Thyroid gland (tissue), 4 donors: ENCODE measurements around the gene PRIM1.
"Not testable (repeated sequence)": the region's sequence is repeated elsewhere in the genome, so short reads cannot be mapped to it uniquely, and the experiment has no call there.

Experiments used
- CTCF ChIP-seq, 6 experiments: fragments of 200-600 bp in 3 of 6; fragments of 450-650 bp in 3 of 6; sonication (generic) in 3 of 6; IDR thresholded peaks; one replicate each; pipeline ENCODE4 v1.5.1; 2016 to 2019; ENCODE audit warnings: antibody characterized with exemption in 6 of 6, mild to moderate bottlenecking in 2 of 6, inconsistent platforms in 1 of 6, moderate library complexity in 1 of 6
- POLR2A ChIP-seq, 2 donors: fragments of 450-650 bp; IDR thresholded peaks; one replicate each; pipeline ENCODE4 v1.6.1; 2017; ENCODE audit warnings: antibody characterized with exemption in 2 of 2, mild to moderate bottlenecking in 2 of 2, moderate library complexity in 1 of 2

- not testable (repeated sequence) for TF ChIP-seq CTCF, POLR2A (IDR thresholded peaks at IDR 0.05)
Observed at GRCh38 chr12:56789429-56789828, 37.3 kb upstream of the PRIM1 start.
